ENCODE data around the gene TWF2. TPM values are rescaled to one million over a fixed set of nuclear protein-coding genes. Genes with fewer than 3 reads are reported as not detected.

TWF2 gene
- total RNA-seq, 4 donors from 2014 or later: 50.1 to 116 (median 78.3) TPM

DNA sequence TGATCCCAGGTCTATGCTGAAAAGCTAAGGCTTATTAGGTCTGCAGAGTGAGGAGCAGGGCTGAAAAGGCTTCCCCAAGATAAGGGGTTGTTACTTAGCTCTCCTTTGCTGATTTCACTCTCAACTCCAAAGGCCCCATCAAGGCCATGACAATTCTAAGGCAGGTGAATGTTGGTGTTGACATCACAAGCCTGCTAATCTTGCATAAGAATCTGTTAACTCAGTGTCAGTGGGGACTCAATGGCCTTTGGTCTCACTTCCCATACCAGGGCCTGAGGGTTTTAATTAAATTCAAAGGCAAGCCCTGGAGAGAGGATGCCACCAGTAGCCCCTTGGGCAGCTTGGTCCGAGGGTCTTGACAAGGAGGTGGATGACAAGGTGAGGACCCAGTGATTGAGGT, 50.4 kb downstream of the TWF2 start:
- TF ChIP-seq, protein P1, sequence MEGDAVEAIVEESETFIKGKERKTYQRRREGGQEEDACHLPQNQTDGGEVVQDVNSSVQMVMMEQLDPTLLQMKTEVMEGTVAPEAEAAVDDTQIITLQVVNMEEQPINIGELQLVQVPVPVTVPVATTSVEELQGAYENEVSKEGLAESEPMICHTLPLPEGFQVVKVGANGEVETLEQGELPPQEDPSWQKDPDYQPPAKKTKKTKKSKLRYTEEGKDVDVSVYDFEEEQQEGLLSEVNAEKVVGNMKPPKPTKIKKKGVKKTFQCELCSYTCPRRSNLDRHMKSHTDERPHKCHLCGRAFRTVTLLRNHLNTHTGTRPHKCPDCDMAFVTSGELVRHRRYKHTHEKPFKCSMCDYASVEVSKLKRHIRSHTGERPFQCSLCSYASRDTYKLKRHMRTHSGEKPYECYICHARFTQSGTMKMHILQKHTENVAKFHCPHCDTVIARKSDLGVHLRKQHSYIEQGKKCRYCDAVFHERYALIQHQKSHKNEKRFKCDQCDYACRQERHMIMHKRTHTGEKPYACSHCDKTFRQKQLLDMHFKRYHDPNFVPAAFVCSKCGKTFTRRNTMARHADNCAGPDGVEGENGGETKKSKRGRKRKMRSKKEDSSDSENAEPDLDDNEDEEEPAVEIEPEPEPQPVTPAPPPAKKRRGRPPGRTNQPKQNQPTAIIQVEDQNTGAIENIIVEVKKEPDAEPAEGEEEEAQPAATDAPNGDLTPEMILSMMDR (IDR thresholded peaks at IDR 0.05): no peak
- no peak for ATAC-seq (ENCODE audit: low FRiP score)
- DNase-seq (ENCODE audit: low spot score): no peak

DNA sequence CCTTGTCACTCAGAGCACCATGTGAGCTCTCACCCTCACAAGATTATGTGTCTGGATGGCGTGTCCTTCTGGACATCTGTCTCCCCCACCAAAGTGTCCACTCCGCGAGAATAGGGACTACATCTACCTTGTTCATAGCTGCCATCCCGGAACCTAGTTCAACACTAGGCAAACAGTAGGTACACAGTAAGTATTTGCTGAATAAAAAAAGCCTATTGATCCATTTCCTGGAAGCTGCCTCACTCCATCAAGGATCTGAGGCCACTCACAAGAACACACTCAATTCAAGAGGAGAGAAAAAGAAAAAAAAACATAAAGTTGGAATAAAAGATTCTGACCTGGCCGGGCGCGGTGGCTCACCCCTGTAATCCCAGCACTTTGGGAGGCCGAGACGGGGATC, 52.2 kb downstream of the TWF2 start:
- no peak for DNase-seq (ENCODE audit: low spot score)
- ATAC-seq (ENCODE audit: low FRiP score): no peak
- TF ChIP-seq, protein P1 (IDR thresholded peaks at IDR 0.05): no peak

DNA sequence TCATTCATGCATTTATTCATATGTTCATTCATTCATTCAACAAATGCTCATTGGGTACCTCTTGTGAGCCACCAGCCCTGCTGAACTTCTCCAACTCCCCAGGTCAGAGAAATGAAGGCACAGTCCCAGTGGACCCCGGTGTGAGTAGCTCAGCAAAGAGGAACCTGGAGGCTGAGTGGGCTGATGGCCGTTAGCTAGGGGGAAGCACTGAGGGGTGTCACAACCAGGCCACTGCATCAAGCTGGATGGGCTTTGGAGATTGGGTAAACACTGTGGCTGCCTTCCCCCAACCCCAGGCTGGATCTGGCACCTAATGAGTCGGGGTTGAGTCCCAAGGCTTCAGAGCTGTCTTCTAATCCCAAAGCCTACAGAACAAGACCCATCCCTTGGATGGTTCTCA, 53.1 kb downstream of the TWF2 start:
- DNase-seq (ENCODE audit: low spot score) (no peak), ATAC-seq (ENCODE audit: low FRiP score) (no peak)

DNA sequence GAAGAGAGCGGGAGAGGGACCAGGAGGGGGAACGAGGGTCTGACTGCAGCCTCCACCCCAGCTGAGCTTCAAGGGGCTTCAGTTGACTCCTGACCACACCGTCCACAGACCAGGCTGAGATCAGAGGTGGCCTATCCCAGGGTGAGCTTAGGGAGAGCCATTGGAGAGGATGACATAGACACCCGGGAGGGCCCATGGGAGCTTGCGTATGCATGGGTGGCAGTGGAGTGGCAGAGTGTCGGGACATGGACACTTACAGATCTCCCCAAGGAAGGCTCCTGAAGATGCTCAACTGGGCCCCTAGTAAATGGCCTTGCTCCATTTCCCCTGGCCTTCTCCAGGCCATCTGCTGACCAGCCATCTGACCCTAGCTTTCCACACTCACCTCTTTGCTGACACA, 53.6 kb downstream of the TWF2 start:
- no peak for DNase-seq (ENCODE audit: low spot score)

More for the DNA sequence above, 53.1 kb downstream of the TWF2 start:
- TF ChIP-seq, protein P1 (IDR thresholded peaks at IDR 0.05): no peak

DNA sequence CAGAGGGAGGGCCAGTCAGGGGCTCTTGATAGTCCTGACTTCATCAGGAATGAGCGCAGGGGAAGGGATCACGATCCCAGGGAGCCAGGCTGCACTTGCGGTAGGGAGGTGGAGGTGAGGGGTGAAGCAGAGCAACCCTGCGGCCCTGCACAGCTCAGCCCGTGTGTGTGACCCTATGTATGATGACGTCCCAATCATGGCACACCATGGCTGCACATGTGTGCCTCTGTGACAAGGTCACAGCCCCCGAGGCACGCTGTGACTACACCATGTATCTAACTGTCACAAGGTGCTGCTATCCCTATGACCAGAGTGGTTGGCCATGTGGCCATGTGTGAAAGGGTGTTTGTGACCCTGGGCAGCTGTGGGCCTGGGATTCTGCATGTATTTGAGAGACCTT, 54.3 kb downstream of the TWF2 start:
- TF ChIP-seq, protein P1 (IDR thresholded peaks at IDR 0.05): no peak
- ATAC-seq (ENCODE audit: low FRiP score) (no peak), DNase-seq (ENCODE audit: low spot score) (no peak)

More for the DNA sequence above, 53.6 kb downstream of the TWF2 start:
- no peak for ATAC-seq (ENCODE audit: low FRiP score)
- TF ChIP-seq, protein P1 (IDR thresholded peaks at IDR 0.05): no peak

DNA sequence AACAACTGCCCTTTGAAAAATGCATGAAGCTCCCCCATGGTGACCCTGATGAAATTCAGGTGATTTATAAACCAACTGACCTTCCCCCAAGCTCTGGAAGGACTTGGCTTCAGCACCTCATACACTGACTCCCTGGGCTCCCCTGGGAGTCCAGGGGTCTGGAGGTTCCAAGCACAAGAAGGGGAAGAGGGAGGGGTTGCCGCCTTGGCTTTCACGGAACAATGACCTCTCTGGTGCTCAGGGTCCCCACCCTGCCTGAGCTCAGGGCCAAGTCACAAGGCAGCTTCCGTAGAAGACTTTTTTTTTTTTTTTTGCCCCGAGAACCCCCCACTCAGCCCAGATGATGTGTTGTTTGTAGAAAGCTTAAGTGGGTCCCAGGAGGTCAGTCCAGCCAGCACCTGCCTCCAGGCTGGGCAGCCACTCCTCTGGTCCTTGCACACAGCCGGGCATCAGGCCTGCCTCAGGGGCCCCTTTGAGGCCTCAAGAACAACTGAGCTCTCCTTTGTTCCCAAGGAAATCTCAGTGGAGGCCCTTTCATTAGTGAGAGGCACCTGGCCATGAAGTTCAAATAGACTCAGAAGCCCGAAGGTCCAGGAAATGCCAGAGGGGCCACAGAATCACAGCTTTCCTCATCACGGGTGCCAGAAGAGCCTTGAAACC, 55.0 kb downstream of the TWF2 start:
- ATAC-seq (ENCODE audit: low FRiP score) (no peak), DNase-seq (ENCODE audit: low spot score) (no peak)
- TF ChIP-seq, protein P1 (IDR thresholded peaks at IDR 0.05): no peak

DNA sequence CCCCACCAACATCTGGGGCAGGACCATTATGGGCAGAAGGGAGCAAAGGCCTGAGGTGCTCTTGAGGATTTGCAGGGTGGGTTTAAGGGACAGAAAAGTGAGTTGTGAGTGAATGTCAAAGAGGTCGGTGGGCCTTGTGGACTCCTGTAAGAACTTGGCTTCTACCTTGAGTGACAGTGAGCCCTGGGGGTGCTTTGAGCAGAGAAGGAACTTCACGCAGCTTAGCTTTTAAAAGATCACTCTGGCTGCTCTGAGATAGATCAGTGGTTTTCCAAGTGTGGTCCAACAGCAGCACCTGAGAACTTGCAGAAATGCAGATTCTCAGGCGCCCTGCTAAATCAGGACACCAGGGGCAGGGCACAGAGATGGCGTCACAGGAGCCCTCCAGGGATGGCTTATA, 56.3 kb downstream of the TWF2 start:
- ATAC-seq (ENCODE audit: low FRiP score) (no peak), DNase-seq (ENCODE audit: low spot score) (no peak)
- TF ChIP-seq, protein P1 (IDR thresholded peaks at IDR 0.05): no peak

All from omental fat pad (tissue), 4 donors.